ENCODE data around the gene EML1.

- TF ChIP-seq CTCF (IDR thresholded peaks at IDR 0.05) (no peak), POLR2A (IDR thresholded peaks at IDR 0.05) (no peak)
Measured at GRCh38 chr14:99790978-99791376, 2.2 kb upstream of the EML1 start.

All from body of pancreas (tissue), 4 donors.